ENCODE data around the gene CDH12.

DNA sequence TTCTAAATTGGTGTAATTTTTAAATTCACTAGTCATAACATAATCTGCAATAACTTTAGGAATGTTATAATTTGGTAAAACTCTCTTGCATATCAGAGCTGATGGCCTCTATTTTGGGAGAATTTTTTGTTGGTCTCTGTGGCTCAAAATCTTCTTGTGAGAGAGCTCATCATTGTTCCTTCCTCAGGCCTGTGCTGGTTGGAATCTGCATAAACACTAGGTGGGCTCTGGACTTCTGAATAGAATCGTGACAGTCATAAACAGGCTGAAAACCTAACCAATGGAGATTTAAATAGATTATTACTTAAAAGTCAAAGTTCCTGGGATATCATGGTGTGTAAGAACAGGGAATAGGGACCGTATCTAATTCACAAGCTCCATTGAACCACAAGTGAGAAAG is 1129.6 kb downstream of the CDH12 start:
- TF ChIP-seq, protein P1, sequence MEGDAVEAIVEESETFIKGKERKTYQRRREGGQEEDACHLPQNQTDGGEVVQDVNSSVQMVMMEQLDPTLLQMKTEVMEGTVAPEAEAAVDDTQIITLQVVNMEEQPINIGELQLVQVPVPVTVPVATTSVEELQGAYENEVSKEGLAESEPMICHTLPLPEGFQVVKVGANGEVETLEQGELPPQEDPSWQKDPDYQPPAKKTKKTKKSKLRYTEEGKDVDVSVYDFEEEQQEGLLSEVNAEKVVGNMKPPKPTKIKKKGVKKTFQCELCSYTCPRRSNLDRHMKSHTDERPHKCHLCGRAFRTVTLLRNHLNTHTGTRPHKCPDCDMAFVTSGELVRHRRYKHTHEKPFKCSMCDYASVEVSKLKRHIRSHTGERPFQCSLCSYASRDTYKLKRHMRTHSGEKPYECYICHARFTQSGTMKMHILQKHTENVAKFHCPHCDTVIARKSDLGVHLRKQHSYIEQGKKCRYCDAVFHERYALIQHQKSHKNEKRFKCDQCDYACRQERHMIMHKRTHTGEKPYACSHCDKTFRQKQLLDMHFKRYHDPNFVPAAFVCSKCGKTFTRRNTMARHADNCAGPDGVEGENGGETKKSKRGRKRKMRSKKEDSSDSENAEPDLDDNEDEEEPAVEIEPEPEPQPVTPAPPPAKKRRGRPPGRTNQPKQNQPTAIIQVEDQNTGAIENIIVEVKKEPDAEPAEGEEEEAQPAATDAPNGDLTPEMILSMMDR (IDR thresholded peaks at IDR 0.05): no peak
- TF ChIP-seq POLR2A (IDR thresholded peaks at IDR 0.05): no peak

Measured in thyroid gland (tissue), 4 donors.